Sciatic nerve (tissue), 2 donors: ENCODE measurements around the gene SLC25A13. TPM values are rescaled to one million over a fixed set of nuclear protein-coding genes. Genes with fewer than 3 reads are reported as not detected.

Source experiments
- ATAC-seq: fragments of 200-7000 bp; cut with Tn5 transposase; one replicate; pipeline ENCODE4 v1.9.1; 2020; ENCODE audit warnings: mild to moderate bottlenecking, moderate library complexity
- DNase-seq: peaks from one replicate; pipeline ENCODE4 v3.0.0-alpha.2; 2020; ENCODE audit warnings: low spot score
- intact Hi-C: fragments of 100-400 bp; cut with DNase I; formaldehyde crosslinking; loops from one replicate; pipeline ENCODE4 v1.14.2; 2022
- total RNA-seq: library from RNA; stranded (reverse); fragmentation: NEBNext Ultra II Directional; extraction: Animal tissue kit (Norgen Biotek cat#: 25700); gene quantifications from one replicate; pipeline ENCODE4 v1.2.1, GENCODE V29; 2021
- donor health status: DM: no; HTN: no; CAD: no.
- donor health status: DM: no; HTN: no; CAD: no.

SLC25A13 gene
- total RNA-seq, 1 donor from 2014 or later, result 33.5 TPM

DNA sequence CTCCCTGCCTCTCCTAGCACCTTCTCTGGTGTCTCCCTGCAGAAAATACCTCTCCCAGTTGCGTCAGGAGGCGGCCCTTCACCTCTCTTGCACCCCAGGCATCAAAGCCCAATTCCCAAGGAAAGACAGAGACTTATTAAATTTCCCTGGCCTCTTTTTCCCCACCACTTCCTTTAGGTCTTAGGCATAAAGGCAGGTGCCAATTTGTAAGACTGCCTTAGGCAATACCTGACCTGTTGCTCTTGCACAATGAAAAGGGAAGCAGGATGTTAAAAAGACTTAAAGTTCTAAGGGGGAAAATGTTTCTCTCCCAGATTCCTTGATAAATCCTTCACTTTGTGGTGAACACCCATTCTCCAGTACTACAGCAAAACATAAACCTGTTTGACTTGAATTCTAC lies 186.7 kb downstream of the SLC25A13 start:
- ATAC-seq (no peak), DNase-seq (no peak)
- intact Hi-C loops, result no loop called here

DNA sequence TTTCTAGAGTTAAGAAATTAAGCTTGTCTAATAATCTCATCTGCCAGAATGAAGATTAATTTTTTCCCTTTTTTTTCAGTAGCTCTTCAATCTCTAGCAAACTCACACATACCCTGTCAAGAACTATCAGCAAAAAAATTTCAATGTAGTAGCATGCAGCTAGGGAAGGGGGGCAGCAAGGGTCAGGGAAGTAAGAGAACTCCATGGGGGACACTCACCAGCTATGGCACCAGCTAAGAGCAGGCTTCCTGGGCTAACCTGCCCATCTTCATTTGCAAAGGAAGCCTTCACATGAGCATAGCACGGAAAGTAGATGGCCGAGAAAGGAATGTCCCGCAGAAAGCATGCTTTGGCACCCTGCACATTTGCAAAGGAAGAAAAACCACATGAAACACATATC lies 190.4 kb downstream of the SLC25A13 start:
- intact Hi-C loops, result no loop called here
- ATAC-seq (no peak), DNase-seq (no peak)

DNA sequence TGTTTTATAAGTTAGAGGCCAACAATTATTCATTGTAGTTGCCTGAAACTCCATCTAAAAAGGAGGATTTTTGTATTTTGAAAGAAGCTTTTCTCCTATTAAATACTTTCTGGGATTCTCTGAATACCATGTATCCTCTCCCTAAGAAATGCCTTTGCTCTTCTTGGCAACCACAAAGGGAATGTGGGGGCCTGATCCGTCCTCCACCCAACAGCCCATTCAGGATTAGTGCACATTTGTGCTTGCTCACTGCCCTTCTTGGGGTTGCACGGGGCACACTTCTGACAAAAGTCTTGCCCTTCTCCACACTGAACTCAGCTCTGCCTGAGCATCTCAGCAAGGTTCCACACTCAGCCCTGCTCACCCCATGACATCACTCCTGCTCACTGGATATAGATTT lies 194.2 kb downstream of the SLC25A13 start:
- intact Hi-C loops, result no loop called here
- ATAC-seq (no peak), DNase-seq (no peak)

DNA sequence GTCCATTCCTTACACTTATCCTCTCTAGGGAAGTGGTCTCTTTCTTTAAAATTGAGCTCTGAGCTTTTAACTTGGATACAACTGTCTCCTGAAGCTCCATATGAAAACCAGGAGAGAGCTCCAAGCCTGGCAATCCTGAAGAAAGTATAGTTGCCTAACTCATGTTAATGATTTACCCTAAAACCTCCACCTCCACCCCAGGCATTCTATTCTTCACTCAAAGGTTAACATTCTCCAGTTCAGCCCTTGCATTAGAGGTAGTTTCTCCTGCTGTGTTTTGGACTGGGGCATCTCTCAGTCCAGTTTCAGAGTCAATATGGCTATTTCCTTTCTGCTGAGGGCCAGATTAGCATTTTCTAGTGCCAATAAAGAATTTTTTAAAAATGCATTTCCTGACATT lies 195.5 kb downstream of the SLC25A13 start:
- ATAC-seq, result no peak
- intact Hi-C loops, result no loop called here

DNA sequence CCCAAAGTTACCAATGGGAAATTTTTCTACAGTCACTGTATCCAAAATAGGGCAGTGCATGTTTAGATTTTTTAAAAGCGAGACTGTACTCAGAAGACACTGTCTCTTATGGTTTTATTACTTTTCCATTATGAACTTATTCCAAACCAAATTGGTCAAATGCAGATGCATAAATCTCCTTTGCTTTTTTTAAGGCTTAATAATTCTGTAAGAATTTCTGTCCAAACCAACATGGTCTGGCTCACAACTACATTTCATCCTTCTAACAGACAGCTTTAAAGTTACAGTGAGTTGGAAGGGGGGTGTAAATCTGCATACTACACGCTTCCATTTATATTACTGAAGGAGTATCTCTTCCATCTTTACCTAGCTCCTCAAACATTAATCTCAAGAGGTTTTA lies 199.2 kb downstream of the SLC25A13 start:
- DNase-seq, result no peak
- ATAC-seq, result no peak
- intact Hi-C loops, result no loop called here

More for the DNA sequence above, 195.5 kb downstream of the SLC25A13 start:
- DNase-seq, result no peak

DNA sequence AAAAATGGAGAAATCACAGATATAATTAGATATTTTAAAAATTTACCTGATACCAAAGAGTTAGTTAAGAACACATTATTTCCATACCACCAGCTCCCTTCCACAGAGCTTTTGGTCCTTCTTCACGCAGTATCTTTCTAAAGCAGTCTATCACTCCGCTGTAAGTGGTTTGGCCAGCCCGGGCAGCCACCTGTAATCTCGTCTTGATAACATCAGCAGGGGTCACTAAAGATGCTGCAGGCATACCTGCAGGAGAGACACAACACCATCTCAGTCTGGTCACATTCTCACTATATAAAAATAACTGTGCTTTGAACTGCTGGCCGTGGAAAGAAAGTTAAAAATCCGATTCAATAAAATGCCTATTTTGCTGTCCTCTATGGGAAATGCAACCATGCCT lies 200.1 kb downstream of the SLC25A13 start:
- DNase-seq (no peak), ATAC-seq (no peak)
- intact Hi-C loops, result no loop called here

DNA sequence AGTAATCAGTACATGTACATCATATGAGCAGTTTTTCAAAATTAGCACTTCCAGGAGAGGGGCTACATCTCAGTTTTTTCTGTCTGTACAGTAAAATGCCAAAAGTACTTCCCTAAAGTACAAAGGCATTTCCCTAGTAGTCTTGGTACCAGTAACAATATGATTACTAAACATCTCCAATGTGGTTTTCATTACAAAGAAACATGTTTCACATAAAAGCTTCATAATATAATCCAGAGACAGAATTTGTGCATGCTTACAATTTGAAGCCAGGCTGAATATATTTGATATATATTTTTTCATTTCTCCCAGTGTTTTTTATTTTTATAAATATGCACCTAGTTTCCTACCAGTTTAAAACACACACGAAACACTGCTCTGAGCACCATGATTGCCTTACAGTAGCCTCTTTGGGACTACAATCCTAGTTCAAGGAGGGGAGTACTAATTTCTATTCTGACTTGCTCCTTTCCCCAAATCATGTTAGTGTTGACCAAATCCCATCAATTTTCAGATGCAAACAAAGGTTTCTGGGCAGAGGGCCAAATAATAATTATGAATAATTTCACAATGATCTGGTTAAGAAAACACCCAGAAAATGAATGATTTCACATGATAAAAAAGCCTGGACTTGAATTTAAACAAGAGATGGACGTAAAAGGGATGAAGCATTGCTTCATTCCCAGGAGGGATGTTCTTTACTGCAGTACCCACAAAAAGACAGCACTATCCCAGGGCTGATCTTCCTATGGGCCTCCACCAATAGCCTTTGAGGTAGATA lies 201.3 kb downstream of the SLC25A13 start:
- ATAC-seq, result no peak
- intact Hi-C loops, result no loop called here
- no peak for DNase-seq

DNA sequence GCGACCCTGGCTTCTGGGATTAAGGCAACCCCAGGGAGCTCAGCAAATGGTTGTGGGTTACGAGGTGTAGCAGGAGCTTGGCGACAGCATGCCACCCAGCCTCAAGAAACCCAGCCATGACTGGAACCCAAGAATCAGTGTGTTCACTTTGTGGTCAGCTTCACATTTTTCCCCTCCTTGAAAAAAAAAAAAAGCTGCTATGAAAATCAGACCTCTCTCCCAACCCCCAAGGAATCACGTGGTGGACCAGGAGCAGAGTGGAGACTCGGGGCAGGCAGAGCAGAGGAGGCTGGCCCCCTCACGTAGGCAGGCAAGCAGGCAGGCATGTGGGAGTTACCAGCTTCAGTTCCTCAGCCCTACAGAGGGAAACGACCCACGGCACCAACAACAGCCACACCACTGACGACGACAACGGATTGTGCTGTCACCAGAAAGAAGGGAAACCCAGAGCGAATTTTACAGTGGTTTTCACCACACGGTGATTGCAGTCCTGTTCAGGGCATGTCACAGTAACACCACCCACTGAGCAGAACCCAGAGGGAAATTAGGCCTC lies 203.4 kb downstream of the SLC25A13 start:
- DNase-seq (no peak), ATAC-seq (no peak)
- intact Hi-C loops, result no loop called here

DNA sequence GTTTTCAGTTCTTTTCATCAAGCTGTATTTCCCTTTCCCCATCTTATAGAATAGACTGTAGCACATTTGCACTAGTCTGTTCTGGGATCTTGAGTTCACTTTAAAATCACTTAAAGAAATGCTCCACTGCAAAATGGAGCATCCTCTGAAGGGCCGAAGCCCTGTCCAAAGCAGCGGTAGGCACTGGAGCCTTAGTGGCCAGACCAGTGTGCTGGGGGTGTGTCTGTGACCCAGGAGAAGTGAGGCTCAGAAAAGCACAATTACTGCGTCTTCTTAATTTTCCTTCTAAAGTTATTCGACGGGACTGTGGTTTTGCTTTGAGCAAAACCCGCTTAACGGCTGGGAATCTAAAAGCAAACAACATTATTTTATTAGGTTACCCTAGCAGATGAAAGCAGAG lies 205.7 kb downstream of the SLC25A13 start:
- intact Hi-C loops, result no loop called here
- ATAC-seq, result no peak
- no peak for DNase-seq

DNA sequence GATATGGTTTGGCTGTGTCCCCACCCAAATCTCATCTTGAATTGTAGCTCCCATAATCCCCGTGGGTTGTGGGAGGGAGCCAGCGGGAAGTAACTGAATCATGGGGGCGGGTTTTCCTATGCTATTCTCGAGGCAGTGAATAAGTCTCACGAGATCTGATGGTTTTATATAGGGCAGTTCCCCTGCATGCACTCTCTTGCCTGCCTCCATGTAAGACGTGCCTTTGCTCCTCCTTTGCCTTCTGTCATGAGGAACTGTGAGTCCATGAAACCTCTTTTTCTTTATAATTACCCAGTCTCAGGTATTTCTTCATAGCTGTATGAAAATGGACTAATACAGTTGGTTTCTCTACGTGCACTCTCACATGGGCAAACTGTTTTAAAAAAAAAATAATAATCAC lies 207.7 kb downstream of the SLC25A13 start:
- no peak for ATAC-seq

DNA sequence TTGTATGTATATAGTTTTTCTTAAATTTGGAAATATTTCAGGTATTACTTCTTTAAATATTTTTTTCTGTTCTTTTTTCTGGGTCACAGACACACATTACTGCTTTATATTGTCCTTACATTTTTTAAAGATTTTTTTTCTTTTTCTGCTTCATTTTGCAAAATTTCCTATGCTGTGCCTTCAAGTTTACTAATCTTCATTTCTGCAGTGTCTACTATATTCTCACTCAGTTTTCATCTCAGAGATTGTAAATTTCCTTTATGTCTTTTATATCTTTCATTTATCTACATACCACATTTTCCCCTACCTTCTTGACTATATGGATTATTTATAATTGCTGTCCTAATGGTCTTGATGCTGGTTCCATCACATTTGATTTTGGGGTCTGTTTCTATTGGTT lies 210.5 kb downstream of the SLC25A13 start:
- ATAC-seq (no peak), DNase-seq (no peak)
- intact Hi-C loops, result no loop called here

More for the DNA sequence above, 207.7 kb downstream of the SLC25A13 start:
- DNase-seq, result no peak
- intact Hi-C loops, result no loop called here

DNA sequence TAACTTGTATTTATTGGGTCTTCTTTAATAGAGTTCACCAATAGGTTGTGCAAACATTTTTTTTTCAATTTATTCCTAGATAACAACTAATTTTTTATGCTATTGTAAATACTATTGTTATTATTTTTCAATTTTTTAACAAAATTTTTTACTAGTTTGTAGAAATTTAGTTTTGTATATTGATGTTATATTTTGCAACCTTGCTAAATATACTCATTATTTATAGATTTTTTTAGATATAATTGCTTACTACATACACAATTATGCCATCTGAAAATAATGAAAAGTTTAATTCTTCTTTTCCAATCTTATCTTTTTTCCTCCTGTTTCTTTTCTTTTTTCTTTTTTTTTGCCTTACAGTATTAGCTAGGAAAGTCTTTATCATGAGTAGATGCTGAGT lies 216.9 kb downstream of the SLC25A13 start:
- intact Hi-C loops, result no loop called here
- ATAC-seq (no peak), DNase-seq (no peak)

DNA sequence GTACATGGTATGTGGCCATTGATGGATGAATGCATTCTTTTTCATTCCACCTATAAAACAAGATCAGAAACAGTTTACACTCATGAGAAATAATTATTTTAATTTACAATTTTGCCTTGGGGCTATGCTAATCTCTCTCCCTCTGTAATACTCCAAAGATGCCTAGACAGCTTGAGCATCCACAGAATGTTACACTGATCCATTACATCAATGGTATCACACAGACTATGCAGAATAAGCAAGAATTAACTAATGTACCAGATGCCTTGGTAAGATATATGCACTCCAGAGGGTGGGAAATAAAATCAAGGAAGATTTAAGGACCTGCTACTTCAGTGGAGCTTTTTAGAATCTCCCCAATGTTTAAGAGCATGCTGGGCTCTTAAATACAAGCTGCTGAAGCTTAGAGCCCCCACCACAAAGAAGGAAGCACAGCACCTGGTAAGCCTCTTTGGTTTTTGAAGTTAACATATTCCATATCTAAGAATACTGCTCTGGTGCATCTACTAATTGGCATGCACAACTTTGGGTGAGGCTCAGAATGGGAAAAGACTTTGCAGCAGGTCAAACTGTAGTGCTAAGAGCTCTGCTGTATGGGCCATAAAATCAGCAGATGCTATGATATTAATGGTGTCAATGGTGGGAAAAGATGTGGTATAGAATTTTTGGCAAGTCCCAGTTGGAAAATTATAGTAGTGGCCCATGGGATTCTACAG lies 219.6 kb downstream of the SLC25A13 start:
- DNase-seq (no peak), ATAC-seq (no peak)
- intact Hi-C loops, result no loop called here

DNA sequence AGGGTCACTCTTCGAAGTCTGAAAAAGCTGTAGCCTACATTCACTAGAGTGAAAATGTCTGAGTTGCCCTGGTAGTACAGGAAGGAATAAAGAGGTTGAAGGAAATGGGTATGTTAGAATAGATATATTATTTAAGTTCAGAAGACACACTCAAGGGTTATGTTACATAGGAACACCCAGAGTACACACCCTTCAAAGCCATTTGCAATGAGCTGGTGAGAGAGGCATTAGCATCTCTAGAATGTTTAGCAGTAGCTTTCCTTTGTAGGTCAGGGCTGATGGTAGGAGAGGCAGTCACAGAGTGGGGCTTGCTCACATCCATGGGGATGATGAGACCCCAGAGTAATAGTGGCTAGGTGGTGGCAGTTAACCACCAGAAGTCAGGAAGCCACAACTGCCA lies 221.2 kb downstream of the SLC25A13 start:
- no peak for DNase-seq
- intact Hi-C loops, result no loop called here
- no peak for ATAC-seq

DNA sequence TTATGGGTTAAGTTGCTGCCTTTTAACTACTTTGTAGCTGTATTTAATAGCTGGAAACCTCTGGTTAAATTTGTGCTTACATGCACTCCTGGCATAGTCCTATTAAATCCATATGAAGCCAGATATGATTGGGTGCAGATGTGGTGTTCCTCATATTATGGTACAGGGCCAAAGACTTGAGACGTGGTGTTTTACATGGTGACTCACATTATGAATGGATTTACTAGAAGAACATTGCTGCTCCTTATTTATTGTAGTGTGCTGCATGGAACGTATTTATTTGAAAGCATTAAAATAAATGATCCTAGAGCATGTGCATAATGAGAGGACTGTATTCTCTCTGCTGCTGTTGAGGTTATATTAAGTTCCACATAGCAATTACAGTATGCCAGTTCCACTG lies 224.1 kb downstream of the SLC25A13 start:
- ATAC-seq (no peak), DNase-seq (no peak)
- intact Hi-C loops, result no loop called here

DNA sequence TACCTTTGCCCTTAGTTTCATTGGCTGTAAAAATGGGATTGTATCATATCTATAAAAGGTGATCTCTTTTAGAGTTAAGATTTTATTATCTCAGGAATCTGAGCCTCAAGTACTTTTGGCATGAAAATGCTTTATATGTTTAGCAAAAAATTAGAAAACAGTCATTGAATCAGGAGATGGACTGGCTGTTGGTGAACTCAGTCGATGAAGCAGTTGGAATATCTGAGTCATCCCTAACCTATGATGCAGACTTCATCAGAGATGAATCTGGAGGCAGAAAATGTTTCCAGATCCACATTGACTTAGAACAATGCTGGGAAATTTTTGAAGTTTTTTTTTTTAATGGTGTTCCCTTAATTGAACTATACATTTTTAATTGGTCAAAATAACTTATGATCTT lies 228.5 kb downstream of the SLC25A13 start:
- no peak for ATAC-seq
- intact Hi-C loops, result no loop called here
- no peak for DNase-seq

DNA sequence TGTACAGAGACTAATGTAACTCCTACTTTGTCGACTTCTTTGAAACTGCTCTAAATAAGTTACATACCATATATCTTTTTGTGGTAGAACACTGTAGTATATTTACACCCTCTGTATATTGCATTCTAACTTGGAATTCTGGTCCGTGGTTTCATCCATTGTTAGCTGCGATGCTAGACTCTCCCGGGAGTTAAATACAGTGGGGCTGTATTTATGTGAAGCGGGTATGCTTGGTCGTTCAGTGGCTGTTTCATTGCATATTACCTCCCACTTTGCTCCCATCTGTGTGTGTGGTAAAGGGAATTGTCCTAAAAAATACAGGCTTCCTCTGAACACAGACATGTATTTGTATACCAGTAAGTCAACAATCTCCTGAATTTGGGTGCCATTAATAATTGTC lies 231.1 kb downstream of the SLC25A13 start:
- ATAC-seq (no peak), DNase-seq (no peak)
- intact Hi-C loops, result no loop called here

DNA sequence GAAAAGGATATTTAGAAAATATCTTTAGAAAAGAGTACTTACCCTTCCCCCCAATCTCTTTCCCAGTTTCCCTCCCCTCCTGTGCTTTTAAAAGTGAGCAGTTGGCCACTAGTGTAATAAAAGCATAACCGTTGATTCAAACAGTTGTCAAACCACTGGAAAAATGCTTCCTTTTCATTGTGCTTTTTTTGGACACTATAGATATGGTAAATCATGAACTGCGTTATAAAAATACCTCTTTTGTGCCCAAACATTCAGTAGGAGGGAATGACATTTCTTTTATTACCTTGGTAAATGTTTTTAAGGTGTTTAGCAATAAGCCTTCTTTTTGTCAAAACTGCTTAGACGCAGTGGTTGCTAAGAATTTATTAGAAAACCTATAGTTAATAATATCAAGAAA lies 232.4 kb downstream of the SLC25A13 start:
- no peak for DNase-seq
- intact Hi-C loops, result no loop called here
- ATAC-seq, result no peak

DNA sequence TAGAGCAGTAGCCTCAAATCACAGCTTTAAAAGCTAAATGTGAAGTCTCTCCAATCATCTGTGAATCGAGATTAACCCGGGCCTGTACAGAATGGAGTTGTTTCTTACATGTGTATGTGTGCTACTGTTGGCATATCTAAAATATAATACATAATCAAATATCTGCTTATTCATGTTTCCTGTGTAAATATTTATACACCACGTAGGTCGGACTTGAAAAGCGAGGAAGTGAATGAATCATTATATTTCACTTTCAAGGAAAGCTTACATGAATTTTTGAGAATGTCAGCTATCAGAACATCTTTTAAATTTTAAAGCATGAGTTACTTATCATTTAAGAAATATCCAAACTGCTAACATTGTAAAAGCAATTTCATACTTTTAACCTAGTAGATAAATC lies 233.3 kb downstream of the SLC25A13 start:
- ATAC-seq, result no peak
- intact Hi-C loops, result no loop called here
- no peak for DNase-seq

DNA sequence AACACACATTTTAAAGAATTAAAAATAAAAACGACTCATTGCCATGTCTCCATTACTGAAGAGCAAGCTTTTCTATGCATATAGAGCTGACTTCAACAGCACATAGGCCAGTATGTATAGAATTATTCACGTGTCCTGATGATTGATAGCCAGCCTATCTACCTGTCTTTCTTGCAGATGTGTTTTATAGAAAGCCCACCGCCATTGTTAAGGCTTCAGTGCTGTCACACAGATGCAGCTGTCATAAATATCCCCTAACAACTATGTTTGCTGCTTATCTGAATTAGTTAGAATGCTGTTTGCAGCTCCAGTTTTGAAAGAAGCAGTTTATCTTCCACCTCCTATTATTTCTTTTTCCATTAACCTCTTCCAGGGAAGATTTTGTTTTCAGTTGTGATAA lies 235.9 kb downstream of the SLC25A13 start:
- intact Hi-C loops, result no loop called here
- ATAC-seq, result no peak
- no peak for DNase-seq
